Spinal cord (tissue), 10 donors: ENCODE measurements around the gene GSTT2B. TPM values are rescaled to one million over a fixed set of nuclear protein-coding genes. Genes with fewer than 3 reads are reported as not detected.
A peak's percentile ranks its signal among the peaks of the same experiment; 100 is the strongest.
"Not testable (repeated sequence)": the region's sequence is repeated elsewhere in the genome, so short reads cannot be mapped to it uniquely, and the experiment has no call there.

Experiments
- DNase-seq, 6 donors: peaks; one replicate each; pipeline versions ENCODE4 v3.0.0 to v3.0.0-alpha.2; 2013 to 2015; ENCODE audit warnings: low spot score in 6 of 6, low read depth in 4 of 6
- H3K27ac ChIP-seq: one replicate; pipeline ENCODE4 v1.5.1; 2013; ENCODE audit warnings: low read depth, low read length, control low read depth
- H3K27me3 ChIP-seq: one replicate; pipeline ENCODE4 v1.6.1; 2013; ENCODE audit warnings: low read length; ENCODE audit not compliant: control insufficient read depth, insufficient read depth
- H3K36me3 ChIP-seq: one replicate; pipeline ENCODE4 v1.6.1; 2013; ENCODE audit warnings: low read length; ENCODE audit not compliant: control insufficient read depth, insufficient read depth
- H3K4me1 ChIP-seq: one replicate; pipeline ENCODE4 v1.6.1; 2013; ENCODE audit warnings: low read length; ENCODE audit not compliant: control insufficient read depth, insufficient read depth
- H3K4me3 ChIP-seq: one replicate; pipeline ENCODE4 v1.5.1; 2013; ENCODE audit warnings: low read depth, low read length, control low read depth
- H3K9me3 ChIP-seq: one replicate; pipeline ENCODE4 v1.6.1; 2013; ENCODE audit warnings: low read length; ENCODE audit not compliant: control insufficient read depth, insufficient read depth
- WGBS: methylation state at CpG from one replicate; pipeline ENCODE4 v1.1.5; 2013; ENCODE audit warnings: missing lambda C conversion rate; ENCODE audit not compliant: insufficient coverage; 5-methylcytosine and 5-hydroxymethylcytosine counted together
- long read RNA-seq, 4 donors: transcript quantifications; one replicate each; lab custom pipeline, GENCODE V29; 2026
- polyA plus RNA-seq, 2 donors: library from polyadenylated mRNA; unstranded; fragments of 120-200 nt; gene quantifications; one replicate each; pipeline ENCODE4 v1.2.1, GENCODE V29; 2013; ENCODE audit not compliant: insufficient read length in 2 of 2
- total RNA-seq, 2 donors: library from RNA; depleted of rRNA in 1 of 2; stranded (reverse); fragments of 120-200 nt in 1 of 2; fragments of >200 nt in 1 of 2; gene quantifications; one replicate each; pipeline versions ENCODE4 v1.2.3 to v1.2.4, GENCODE V29; 2013 to 2014
- donor health status: healthy.

The GSTT2B gene, protein sequence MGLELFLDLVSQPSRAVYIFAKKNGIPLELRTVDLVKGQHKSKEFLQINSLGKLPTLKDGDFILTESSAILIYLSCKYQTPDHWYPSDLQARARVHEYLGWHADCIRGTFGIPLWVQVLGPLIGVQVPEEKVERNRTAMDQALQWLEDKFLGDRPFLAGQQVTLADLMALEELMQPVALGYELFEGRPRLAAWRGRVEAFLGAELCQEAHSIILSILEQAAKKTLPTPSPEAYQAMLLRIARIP
- 1 to 10 TPM; 1.1 to 5.5 TPM for total RNA-seq
- 10 to 100 TPM in 1 of 2 donors, 1 to 10 TPM in 1; 8.4 to 10.2 TPM for polyA plus RNA-seq
- long read RNA-seq, donor 1, result 0 reads
- long read RNA-seq, donor 2, transcript GSTT2B-201 (5 exons, 1,099 nt), result major isoform, 5 of 6 reads
- long read RNA-seq, donor 2, partial matches to known transcripts, result 0 of 6 reads
- long read RNA-seq, donor 2, other reads (novel, unspliced or antisense), result 0 of 6 reads
- long read RNA-seq, donor 3, transcript GSTT2B-201 (5 exons, 1,099 nt), result major isoform, 5 of 6 reads
- long read RNA-seq, donor 3, partial matches to known transcripts, result 0 of 6 reads
- long read RNA-seq, donor 3, other reads (novel, unspliced or antisense), result 0 of 6 reads
- long read RNA-seq, donor 4, partial matches to known transcripts, result 0 of 2 reads
- long read RNA-seq, donor 4, other reads (novel, unspliced or antisense), result 0 of 2 reads

DNA sequence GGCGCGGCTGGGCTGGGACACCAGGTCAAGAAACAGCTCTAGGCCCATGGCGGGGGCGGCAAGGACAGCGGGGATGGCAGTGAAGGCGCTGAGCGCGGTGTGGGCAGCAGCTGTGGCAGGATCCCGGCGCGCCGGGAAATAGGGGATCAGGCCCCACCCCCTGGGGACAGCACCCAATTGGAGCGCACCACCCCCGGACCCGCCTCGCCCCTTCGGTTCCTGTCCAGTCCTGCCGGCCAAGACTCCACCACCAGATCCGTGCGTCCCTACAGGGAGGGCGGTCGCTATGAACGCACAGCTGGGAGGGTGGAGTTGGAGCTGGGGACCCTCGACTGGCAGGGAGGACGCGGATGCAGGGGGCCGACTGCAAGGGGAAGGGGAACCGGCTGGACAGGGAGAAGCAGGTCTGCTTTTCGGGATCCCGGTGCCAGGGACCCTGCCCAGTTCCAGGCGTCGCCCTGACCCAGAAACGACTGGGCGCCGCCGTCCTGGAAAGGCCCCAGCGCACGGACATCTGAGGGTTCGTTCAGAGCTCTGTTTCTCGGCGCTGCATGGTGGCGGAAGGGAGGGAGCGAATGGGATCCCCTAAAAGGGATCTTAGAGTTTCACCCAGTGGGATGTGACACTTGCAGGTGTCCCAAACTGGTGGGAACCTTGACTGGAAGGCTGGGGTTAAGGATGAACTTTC is at the start of gene GSTT2B:
TSS of gene GSTT2B (minus strand) at position 112 of the 688 bp plus-strand sequence. CDS start at position 48, 64 bp downstream.
- WGBS, result no CpG with 5 or more reads among the region's 43 CpGs
- H3K36me3 ChIP-seq, H3K4me1 ChIP-seq, H3K9me3 ChIP-seq, H3K27me3 ChIP-seq, H3K27ac ChIP-seq, DNase-seq: not testable (repeated sequence)
- H3K4me3 ChIP-seq, result peak within 1 kb of the TSS; percentile 18

DNA sequence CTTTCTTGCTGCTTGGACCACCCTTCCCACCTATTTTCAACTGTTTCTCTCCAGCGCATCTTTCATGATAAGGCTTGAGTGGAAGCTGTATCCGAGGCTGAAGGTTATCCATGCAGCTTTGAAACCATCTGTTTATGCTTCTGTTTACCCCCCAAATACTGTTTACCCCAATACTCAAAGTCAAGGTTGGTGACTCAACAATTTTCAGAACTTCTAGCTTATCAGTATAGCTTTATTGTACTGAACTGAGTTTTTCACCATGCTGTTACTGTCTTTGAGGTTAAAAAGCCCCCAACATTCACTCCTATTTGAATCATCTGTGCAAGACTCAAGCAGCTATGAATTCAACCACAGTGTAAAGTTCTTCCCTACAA is 49.0 kb upstream of the GSTT2B start:
- Histone ChIP-seq H3K27me3 (no peaks in the 10 kb centered on the region), H3K36me3 (no peaks in the 10 kb centered on the region), H3K4me3 (no peak overlapping the region), H3K27ac (no peak overlapping the region), H3K9me3 (no peaks in the 10 kb centered on the region), H3K4me1 (peaks cover 20% of the 10 kb centered on the region)
- 100% methylated on average over 1 of the region's 2 CpGs for WGBS
- no peak for DNase-seq

DNA sequence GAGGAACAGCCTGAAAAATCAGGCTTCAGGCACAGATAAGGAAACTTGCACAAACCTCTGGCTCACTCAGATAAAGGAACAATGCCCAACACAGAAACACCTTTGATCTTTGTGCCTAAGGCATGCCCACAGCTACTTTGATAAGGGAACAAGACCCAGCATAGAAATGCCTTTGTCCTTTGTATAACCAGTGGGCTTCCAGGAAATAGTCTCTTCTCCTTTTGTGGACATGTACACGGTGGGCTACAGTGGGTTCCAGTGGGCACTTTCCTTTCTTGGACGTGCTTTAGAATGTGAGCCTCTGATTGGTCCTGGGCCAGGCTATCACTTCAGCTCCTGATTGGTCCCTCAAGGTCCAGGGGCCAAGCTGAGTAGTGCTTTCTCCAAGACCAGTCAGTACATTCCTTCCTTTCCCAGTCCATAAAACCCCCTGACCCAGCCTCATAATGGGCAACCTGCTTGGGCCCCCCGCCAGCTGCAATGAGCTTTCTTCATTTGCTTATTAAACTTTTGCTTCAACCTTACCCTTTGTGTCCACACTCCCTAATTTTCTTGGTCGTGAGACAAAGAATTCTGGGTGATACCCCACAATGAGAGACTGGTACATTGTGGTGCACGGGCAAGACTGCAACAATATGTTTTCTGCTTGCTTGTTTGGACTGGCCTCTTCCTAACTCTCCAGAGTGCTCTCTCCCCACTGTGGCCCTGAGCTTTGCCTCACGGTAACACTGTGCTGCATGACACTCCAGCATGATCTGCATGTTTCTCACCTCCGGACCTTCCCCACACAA is 48.4 kb upstream of the GSTT2B start:
- H3K9me3 ChIP-seq, result no peaks in the 10 kb centered on the region
- peaks cover 21% of the 10 kb centered on the region for H3K4me1 ChIP-seq
- H3K27ac ChIP-seq, result no peak overlapping the region
- no peak for DNase-seq
- no peaks in the 10 kb centered on the region for H3K27me3 ChIP-seq
- H3K36me3 ChIP-seq, result no peaks in the 10 kb centered on the region
- H3K4me3 ChIP-seq, result no peak overlapping the region
- WGBS, result 89% methylated on average over 7 of the region's 7 CpGs

DNA sequence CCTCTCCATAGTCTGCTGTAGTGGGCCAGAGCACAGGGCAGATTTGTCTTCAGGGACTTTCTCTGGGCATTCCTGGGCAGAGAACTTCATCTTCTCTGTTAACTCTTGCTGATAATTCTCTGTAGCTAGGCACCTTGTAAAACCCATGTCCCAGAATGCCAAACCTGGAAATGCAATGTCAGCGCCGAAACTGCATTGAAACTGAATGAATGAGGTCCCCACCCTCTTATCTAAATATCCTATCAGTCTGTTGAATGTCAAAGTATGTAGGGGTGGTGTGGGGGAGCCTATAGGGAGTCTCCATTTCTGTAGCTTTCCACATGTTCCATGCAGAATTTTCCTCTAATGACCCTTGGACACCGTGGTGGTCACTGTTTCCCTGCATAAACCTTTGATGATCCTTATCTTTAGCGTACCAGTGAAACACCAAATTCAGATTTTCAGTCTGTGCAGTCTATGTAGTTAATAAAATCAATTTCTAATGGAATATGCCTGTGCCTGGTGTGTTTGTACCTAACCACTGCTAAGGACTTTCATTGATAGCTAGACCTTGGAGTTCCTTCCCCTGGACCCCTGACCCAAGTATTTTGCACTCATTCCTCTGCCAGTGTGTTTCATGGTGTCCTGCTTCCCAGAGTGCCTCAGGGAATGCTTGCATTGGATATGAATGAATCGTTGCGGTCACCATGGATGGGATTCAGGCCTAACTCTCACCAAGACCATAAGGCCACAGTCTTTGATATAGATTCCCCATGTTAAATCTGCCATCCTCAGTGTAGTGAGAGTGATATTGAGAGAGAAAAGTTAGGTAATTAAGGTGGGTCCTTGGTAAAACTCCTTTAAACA is 47.6 kb upstream of the GSTT2B start:
- no peak for DNase-seq
- Histone ChIP-seq H3K36me3 (no peaks in the 10 kb centered on the region), H3K27me3 (no peaks in the 10 kb centered on the region), H3K9me3 (no peaks in the 10 kb centered on the region), H3K4me1 (peaks cover 21% of the 10 kb centered on the region), H3K27ac (no peak overlapping the region), H3K4me3 (no peak overlapping the region)
- 100% methylated on average over 1 of the region's 6 CpGs for WGBS

DNA sequence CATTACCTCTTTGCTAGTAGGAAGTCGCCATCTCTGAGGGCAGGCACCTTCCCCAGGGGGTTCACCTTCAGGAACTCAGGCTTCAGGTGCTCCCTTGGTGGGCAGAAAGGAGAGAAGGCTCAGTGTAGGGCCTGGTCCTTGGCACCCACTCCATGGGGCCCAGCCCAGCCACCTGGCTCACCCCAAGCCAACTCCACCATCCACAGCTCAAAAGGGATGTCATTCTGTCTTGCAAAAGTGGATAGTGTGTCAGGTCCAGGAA is 47.0 kb upstream of the GSTT2B start:
- no peaks in the 10 kb centered on the region for H3K9me3 ChIP-seq
- H3K27me3 ChIP-seq, result no peaks in the 10 kb centered on the region
- H3K4me3 ChIP-seq, result no peak overlapping the region
- 57% methylated on average over 1 of the region's 1 CpG for WGBS
- H3K36me3 ChIP-seq, result no peaks in the 10 kb centered on the region
- no peak for DNase-seq
- H3K4me1 ChIP-seq, result peaks cover 17% of the 10 kb centered on the region
- no peak overlapping the region for H3K27ac ChIP-seq

DNA sequence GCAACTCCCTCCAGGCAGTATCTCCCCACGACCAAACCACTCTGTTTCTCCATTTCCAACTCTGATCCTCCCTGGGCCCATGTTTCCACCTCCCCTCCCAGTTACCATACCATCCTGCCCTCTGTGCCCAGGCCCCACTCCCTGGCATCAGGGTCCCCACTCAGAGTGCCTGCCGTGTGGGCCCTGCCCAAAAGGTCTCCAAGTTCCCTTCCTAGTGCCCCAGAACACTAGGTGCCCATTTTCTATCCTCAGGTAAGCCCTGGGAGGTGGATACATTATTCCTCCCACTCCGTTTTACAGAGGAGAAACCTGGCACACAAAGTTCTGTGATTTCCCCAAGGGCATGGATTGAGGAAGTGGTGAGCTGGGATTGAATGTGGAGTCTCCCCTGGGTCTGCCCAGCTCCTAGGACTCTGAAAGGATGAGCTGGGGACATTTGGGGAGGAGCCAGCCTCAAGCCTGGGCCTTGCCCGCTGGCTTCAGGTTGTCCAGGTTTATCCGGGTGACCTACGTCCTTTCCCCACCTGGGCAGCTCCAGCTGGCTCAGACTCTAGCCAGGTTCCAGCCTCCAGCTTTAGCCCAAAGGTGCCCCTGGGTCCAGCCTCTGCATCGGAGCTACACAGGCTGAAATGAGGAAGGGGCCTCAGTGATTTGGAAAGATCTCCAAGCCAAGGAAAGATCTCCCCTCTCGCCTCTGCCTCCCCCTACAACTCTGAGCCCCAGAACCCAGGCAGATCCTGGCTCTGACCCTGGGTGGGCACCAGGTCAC is 46.4 kb upstream of the GSTT2B start:
- H3K9me3 ChIP-seq, result no peaks in the 10 kb centered on the region
- H3K4me1 ChIP-seq, result peaks cover 12% of the 10 kb centered on the region
- no peaks in the 10 kb centered on the region for H3K27me3 ChIP-seq
- H3K36me3 ChIP-seq, result no peaks in the 10 kb centered on the region
- 79% methylated on average over 7 of the region's 8 CpGs for WGBS
- H3K4me3 ChIP-seq, result no peak overlapping the region
- no peak for DNase-seq
- H3K27ac ChIP-seq, result no peak overlapping the region

DNA sequence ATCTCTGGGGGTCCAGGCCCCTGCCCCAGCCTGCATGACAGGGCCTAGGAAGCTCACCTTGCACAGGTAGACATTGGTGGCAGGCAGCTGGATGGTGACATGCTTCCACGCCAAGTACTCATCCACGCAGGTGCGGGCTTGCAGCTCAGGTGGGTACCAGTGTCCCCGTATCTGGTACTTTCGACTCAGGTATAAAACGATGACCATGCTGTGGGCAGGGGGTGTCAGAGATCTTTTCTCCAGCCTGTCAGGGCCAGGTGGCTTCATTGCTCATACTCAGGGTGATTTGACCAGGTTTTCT is 45.9 kb upstream of the GSTT2B start:
- WGBS, result 84% methylated on average over 6 of the region's 6 CpGs
- Histone ChIP-seq H3K27me3 (no peaks in the 10 kb centered on the region), H3K4me3 (no peak overlapping the region), H3K9me3 (no peaks in the 10 kb centered on the region), H3K4me1 (peaks cover 10% of the 10 kb centered on the region), H3K27ac (no peak overlapping the region), H3K36me3 (no peaks in the 10 kb centered on the region)
- DNase-seq, result no peak

DNA sequence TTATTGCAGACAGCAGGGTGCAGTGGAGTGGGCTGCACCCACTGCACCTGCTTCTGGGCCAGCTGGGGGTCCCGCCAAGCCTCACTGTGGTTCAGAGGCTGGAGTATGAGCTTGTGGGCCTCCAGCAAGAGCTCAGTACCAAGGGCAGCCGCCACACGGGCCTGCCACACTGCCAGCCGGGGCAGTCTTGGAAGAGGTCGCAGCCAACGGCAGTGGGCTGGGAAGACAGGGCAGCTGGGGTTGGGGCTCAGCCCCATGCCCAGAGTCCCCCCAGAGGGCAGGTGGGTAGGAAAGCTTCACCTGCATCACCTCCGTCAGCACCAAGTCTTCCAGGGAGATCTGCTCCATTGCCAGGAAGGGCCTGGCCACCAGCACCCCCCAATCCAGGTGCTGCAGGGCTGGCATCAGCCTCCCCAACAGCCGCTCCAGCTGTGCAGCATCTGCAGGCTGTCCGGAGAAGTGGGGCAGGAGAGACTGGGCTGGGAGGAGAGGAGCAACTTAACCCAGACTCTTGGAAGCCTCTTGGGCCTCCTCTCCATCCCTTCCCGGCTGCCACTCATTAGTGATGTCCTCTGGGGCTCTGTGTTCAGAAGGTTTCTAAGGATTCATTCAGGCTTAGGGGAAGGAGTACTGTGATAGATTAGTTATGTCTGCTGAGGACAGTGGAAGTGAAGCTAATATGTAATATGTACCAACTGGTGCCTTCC is 45.4 kb upstream of the GSTT2B start:
- no peak overlapping the region for H3K27ac ChIP-seq
- H3K4me1 ChIP-seq, result peaks cover 6% of the 10 kb centered on the region
- H3K36me3 ChIP-seq, result no peaks in the 10 kb centered on the region
- DNase-seq, result no peak
- WGBS, result 63% methylated on average over 10 of the region's 10 CpGs
- no peak overlapping the region for H3K4me3 ChIP-seq
- H3K9me3 ChIP-seq, result no peaks in the 10 kb centered on the region
- H3K27me3 ChIP-seq, result no peaks in the 10 kb centered on the region
